Testis (tissue), 2 donors: ENCODE results near the gene ARHGDIA.

Experiments
- POLR2A ChIP-seq: fragments of 450-650 bp; IDR thresholded peaks from one replicate; pipeline ENCODE4 v1.6.1; 2017; ENCODE audit warnings: antibody characterized with exemption, mild to moderate bottlenecking, moderate library complexity
- TF ChIP-seq, protein P1 (sequence below), 3 experiments: fragments of 450-650 bp in 2 of 3; fragments of 200-600 bp in 1 of 3; sonication (generic) in 1 of 3; IDR thresholded peaks; one replicate each; pipeline ENCODE4 v1.5.1; 2016 to 2019; ENCODE audit warnings: antibody characterized with exemption in 3 of 3, mild to moderate bottlenecking in 2 of 3, moderate library complexity in 1 of 3

GRCh38 chr17:81837641-81838040 is 33.5 kb downstream of the ARHGDIA start:
- TF ChIP-seq, protein P1, sequence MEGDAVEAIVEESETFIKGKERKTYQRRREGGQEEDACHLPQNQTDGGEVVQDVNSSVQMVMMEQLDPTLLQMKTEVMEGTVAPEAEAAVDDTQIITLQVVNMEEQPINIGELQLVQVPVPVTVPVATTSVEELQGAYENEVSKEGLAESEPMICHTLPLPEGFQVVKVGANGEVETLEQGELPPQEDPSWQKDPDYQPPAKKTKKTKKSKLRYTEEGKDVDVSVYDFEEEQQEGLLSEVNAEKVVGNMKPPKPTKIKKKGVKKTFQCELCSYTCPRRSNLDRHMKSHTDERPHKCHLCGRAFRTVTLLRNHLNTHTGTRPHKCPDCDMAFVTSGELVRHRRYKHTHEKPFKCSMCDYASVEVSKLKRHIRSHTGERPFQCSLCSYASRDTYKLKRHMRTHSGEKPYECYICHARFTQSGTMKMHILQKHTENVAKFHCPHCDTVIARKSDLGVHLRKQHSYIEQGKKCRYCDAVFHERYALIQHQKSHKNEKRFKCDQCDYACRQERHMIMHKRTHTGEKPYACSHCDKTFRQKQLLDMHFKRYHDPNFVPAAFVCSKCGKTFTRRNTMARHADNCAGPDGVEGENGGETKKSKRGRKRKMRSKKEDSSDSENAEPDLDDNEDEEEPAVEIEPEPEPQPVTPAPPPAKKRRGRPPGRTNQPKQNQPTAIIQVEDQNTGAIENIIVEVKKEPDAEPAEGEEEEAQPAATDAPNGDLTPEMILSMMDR (IDR thresholded peaks at IDR 0.05), result no peak
- no peak for TF ChIP-seq POLR2A
